Omental fat pad (tissue), 4 donors: ENCODE measurements around the gene CETN3. TPM values are rescaled to one million over a fixed set of nuclear protein-coding genes. Genes with fewer than 3 reads are reported as not detected.
"Not testable (repeated sequence)": the region's sequence is repeated elsewhere in the genome, so short reads cannot be mapped to it uniquely, and the experiment has no call there.

Experiments used
- ATAC-seq: fragments of 150-250 bp; one replicate; pipeline ENCODE4 v1.9.1; 2016; ENCODE audit warnings: mild to moderate bottlenecking, moderate library complexity; ENCODE audit not compliant: low FRiP score
- DNase-seq: peaks from one replicate; pipeline ENCODE4 v3.0.0-alpha.2; 2019; ENCODE audit warnings: low spot score
- total RNA-seq, 4 donors: library from RNA; depleted of rRNA; stranded (reverse); fragments of >200 nt; gene quantifications; one replicate each; pipeline ENCODE4 v1.1.0, GENCODE V29; 2016
- TF ChIP-seq, protein P1 (sequence below), 3 donors: fragments of 450-650 bp; IDR thresholded peaks; one replicate each; pipeline ENCODE4 v1.5.1; 2016 to 2017; ENCODE audit warnings: antibody characterized with exemption in 3 of 3, mild to moderate bottlenecking in 3 of 3, moderate library complexity in 2 of 3

CETN3 gene
- total RNA-seq, 4 donors from 2014 or later = 5.2 to 9.1 (median 5.7) TPM

DNA sequence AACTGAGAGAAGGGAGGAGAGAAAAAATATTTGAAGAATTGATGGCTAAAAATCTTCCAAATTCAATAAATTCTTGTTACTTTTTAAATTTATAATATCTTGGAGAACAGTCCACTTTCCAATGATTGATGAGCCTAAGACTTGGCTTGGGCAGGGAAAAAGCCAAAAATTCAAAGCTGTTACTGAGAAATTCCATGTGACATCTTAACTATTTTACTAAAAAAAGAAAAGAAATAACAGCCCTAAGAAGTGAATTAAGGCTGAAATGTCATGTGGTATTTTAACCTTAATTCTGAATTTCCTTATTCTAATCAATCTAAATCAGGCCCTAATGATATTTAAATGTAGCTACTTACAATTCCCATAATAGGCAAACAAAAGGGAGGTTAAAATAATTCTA is 53.4 kb downstream of the CETN3 start:
- TF ChIP-seq, protein P1, sequence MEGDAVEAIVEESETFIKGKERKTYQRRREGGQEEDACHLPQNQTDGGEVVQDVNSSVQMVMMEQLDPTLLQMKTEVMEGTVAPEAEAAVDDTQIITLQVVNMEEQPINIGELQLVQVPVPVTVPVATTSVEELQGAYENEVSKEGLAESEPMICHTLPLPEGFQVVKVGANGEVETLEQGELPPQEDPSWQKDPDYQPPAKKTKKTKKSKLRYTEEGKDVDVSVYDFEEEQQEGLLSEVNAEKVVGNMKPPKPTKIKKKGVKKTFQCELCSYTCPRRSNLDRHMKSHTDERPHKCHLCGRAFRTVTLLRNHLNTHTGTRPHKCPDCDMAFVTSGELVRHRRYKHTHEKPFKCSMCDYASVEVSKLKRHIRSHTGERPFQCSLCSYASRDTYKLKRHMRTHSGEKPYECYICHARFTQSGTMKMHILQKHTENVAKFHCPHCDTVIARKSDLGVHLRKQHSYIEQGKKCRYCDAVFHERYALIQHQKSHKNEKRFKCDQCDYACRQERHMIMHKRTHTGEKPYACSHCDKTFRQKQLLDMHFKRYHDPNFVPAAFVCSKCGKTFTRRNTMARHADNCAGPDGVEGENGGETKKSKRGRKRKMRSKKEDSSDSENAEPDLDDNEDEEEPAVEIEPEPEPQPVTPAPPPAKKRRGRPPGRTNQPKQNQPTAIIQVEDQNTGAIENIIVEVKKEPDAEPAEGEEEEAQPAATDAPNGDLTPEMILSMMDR (IDR thresholded peaks at IDR 0.05) = no peak
- DNase-seq (no peak), ATAC-seq (no peak)

DNA sequence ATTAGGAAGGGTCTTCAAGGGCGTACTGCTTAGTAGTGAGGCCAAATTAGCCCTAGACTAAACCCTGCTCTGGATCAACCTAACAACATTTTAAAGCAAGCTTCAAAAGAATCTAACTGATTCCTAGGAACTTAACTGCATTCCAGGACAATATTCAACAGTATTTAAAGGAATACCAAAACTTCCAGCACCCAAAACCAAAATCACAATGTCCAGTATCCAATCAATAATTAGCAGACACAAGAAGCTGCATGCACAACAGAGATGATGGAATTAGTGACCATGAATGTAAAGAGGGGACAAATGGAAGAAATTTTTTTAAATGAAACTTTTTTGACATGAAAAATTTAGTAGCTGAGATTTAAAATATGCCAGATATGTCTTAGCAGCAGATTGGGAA is 53.9 kb downstream of the CETN3 start:
- no peak for DNase-seq
- TF ChIP-seq, protein P1 (IDR thresholded peaks at IDR 0.05) = no peak
- ATAC-seq = no peak

DNA sequence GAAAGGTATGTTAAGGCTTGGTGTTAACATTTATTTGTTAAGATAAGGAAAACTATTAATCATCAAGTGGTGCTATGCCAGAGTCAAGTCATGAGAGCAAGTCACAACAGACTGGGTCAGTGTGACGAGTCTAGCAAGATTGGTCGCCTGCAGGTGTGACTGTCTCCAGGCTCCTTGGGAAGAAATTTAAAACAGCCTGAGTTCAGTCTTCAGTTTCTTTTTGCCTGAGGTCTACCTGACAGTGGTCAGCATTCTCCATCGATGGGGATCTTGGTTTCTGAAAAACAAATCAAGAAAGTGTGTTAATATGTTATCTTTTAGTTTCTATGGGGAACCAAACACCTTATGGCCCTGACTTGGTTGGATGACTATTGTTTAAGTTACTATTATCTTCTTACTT is 56.3 kb downstream of the CETN3 start:
- DNase-seq (no peak), ATAC-seq (no peak)
- TF ChIP-seq, protein P1 (IDR thresholded peaks at IDR 0.05) = no peak

DNA sequence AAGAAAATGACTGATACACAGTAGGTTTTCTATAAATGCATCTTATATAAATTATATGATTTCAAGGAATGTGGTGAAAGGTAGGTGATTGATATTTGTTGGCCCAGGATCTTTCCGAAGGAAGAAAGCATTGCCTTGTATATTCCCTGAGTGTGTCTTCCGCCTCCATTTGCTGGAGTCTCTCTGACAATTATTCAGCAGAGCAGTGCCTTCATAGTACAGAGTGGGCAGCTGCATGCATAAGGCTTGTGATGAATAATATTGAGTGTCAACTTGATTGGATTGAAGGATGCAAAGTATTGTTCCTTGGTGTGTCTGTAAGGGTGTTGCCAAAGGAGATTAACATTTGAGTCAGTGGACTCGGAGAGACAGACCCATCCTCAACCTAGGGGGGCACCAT is 58.5 kb downstream of the CETN3 start:
- no peak for DNase-seq
- no peak for ATAC-seq
- TF ChIP-seq, protein P1 (IDR thresholded peaks at IDR 0.05) = no peak

DNA sequence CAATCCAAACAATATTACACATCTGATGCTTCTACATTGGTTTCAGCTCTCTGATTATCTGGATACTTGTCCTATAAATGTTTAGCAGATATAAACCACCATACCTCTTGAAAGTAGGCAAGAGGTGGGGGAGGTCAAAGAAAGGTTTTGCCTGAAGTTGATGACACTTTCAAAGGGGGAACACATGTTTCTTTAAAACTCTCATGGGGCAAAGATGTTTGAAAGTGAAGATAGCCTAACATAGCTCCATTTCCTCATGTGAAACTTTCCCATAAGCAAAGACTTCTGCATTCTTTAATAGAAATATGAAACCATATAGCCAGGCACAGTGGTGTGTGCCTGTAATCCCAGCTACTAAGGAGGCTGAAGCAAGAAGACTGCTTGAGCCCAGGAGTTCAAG is 62.1 kb downstream of the CETN3 start:
- ATAC-seq (no peak), DNase-seq (no peak)
- TF ChIP-seq, protein P1 (IDR thresholded peaks at IDR 0.05) = no peak

DNA sequence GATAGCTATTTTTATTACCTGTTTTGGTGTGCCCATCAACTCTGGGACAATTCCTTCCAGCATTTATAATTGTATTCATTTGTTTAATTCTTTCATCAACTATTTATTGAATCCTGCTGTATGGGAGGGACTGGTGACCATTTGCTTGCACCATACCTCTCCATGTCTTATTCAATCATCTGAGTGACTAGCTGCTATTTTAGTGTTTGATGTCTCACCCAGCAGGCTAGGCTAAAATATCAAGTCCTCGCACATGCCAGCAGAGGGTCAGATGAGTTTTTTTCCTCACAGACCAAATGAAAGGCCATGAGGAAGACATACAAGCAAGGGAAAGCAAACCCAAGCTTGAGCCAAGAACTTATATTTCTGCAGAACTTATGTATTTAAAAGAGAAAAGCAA is 63.9 kb downstream of the CETN3 start:
- TF ChIP-seq, protein P1 (IDR thresholded peaks at IDR 0.05) = no peak
- ATAC-seq (no peak), DNase-seq (no peak)

DNA sequence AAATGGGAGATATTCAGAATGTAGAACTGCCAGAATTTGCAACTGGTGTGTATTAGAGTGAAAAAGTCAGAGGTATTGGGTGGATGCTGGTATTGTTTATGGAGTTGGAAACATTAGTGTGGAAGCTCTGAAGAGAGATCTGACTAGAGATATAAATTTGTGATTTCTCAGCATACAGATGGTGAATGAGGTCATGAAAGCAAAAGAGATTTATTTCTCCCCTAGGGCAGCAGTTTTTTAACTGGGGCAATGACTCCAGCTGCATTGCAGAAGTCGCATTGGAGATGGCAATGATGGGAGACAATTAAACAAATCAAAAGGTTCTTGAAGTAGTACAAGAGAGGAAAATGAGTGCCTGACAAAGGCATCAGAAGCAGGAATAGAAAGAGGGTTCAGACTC is 64.9 kb downstream of the CETN3 start:
- DNase-seq (no peak), ATAC-seq (no peak)
- TF ChIP-seq, protein P1 (IDR thresholded peaks at IDR 0.05) = no peak

DNA sequence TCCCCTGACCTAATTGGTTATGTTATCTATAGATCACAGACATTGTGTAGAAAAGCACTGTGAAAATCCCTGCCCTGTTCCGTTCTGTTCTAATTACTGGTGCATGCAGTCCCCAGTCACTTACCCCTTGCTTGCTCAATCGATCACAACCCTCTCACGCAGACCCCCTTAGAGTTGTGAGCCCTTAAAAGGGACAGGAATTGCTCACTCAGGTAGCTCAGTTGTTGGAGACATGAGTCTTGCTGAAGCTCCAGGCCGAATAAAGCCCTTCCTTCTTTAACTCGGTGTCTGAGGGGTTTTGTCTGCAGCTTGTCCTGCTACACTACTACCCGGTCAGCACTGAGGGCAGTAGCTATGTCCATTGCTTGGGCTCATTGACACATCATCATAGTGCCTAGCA is 65.8 kb downstream of the CETN3 start:
- DNase-seq, ATAC-seq: not testable (repeated sequence)
